ENCODE data around the gene AK8. TPM values are rescaled to one million over a fixed set of nuclear protein-coding genes. Genes with fewer than 3 reads are reported as not detected.

AK8 gene
- total RNA-seq, 1 experiment from 2014 or later = 2.5 TPM

- Histone ChIP-seq H2AFZ (ENCODE audit: low read depth, low read length, poor library complexity, severe bottlenecking) (no peak overlapping the region), H3K9me3 (ENCODE audit: control insufficient read depth in 1 of 2, insufficient read depth in 1 of 2, low read depth in 1 of 2, low read length in 2 of 2) (no peaks in the 10 kb centered on the region; a peak in 1 of 4 replicates), H3K9me2 (ENCODE audit: insufficient read depth) (no peaks in the 10 kb centered on the region), H3K9ac (ENCODE audit: low read length) (no peak overlapping the region), H3K36me3 (ENCODE audit: control insufficient read depth in 1 of 2, insufficient read depth in 2 of 2, low read length in 2 of 2) (peaks cover 45 to 63% of the 10 kb centered on the region in 2 experiments; a peak in 3 of 4 replicates), H3K4me1 (ENCODE audit: control insufficient read depth in 1 of 2, insufficient read depth in 2 of 2, low read length in 2 of 2) (no peaks in the 10 kb centered on the region), H3K4me3 (replicated peaks in 1 of 2; ENCODE audit: low read depth in 1 of 2, low read length in 2 of 2) (no peak overlapping the region), H3K4me2 (ENCODE audit: low read length) (no peak overlapping the region), H3K79me2 (ENCODE audit: insufficient read depth, low read length) (peaks cover 36% of the 10 kb centered on the region), H3K27ac (ENCODE audit: low read depth, low read length) (no peak overlapping the region), H3K27me3 (ENCODE audit: insufficient read depth, low read length) (no peaks in the 10 kb centered on the region), H4K20me1 (ENCODE audit: insufficient read depth) (peaks cover 3% of the 10 kb centered on the region)
- intact Hi-C loops (cut with micrococcal nuclease) = no loop called here
- ChIA-PET RAD21 (ENCODE audit: low non-redundant PET in 1 of 2, low total read pairs in 2 of 2, uncharacterized antibody in 2 of 2, unreplicated experiment in 2 of 2) (no interaction called here), CTCF (no interaction called here), POLR2A (no interaction called here)
- TF ChIP-seq FOSL1 (IDR thresholded peaks at IDR 0.05; ENCODE audit: low read depth) (no peak), ELF1 (IDR thresholded peaks at IDR 0.05; ENCODE audit: borderline replicate concordance, low read depth) (no peak), CBX3 (IDR thresholded peaks at IDR 0.05; ENCODE audit: low read depth) (no peak), YY1 (IDR thresholded peaks at IDR 0.05; ENCODE audit: extremely low read depth, insufficient replicate concordance, low read depth, low read length) (no peak), ZNF274 (IDR thresholded peaks at IDR 0.05; ENCODE audit: low read depth, low read length) (no peak), JUND (IDR thresholded peaks at IDR 0.05) (no peak), MAX (IDR thresholded peaks at IDR 0.05) (no peak), CTCF (IDR thresholded peaks at IDR 0.05 in 2 of 3, conservative IDR thresholded peaks at IDR 0.05 in 1 of 3; ENCODE audit: borderline replicate concordance in 1 of 3, insufficient read depth in 1 of 3, low read depth in 2 of 3, low read length in 2 of 3) (no peak), CEBPB (IDR thresholded peaks at IDR 0.05; ENCODE audit: low read depth) (no peak), EGR1 (IDR thresholded peaks at IDR 0.05; ENCODE audit: low read depth) (no peak), TCF7L2 (IDR thresholded peaks at IDR 0.05; ENCODE audit: borderline replicate concordance, extremely low read depth, insufficient read depth, insufficient read length) (no peak), POLR2A (IDR thresholded peaks at IDR 0.05; ENCODE audit: borderline replicate concordance, extremely low read depth, insufficient read depth, insufficient read length) (no peak), POLR2AphosphoS5 (IDR thresholded peaks at IDR 0.05; ENCODE audit: low read depth, low read length) (no peak), ZBTB33 (IDR thresholded peaks at IDR 0.05; ENCODE audit: extremely low read depth, insufficient replicate concordance, low read length) (no peak), REST (IDR thresholded peaks at IDR 0.05; ENCODE audit: low read depth) (no peak), SRF (IDR thresholded peaks at IDR 0.05; ENCODE audit: low read depth) (no peak), EZH2 (IDR thresholded peaks at IDR 0.05) (no peak), EZH2phosphoT487 (IDR thresholded peaks at IDR 0.05; ENCODE audit: borderline replicate concordance) (no peak)
- ATAC-seq = no peak
- DNase-seq (ENCODE audit: low read depth, low spot score) = no peak
- no TSS peak for BruUV-seq (replicated peaks)
These were observed 187.4 kb downstream of the AK8 start for GRCh38 chr9:132690696-132691095.
